Suprapubic skin (tissue), 4 donors: ENCODE results near the gene TJP3. TPM values are rescaled to one million over a fixed set of nuclear protein-coding genes. Genes with fewer than 3 reads are reported as not detected.

Source experiments
- DNase-seq, 2 donors: peaks; one replicate each; pipeline ENCODE4 v3.0.0-alpha.2; 2019; ENCODE audit warnings: low spot score in 2 of 2
- H3K27ac ChIP-seq: fragments of 200-600 bp; sonication (generic); one replicate; pipeline ENCODE4 v1.5.1; 2019
- H3K27me3 ChIP-seq: fragments of 200-600 bp; sonication (generic); one replicate; pipeline ENCODE4 v1.5.1; 2019
- H3K36me3 ChIP-seq: fragments of 200-600 bp; sonication (generic); one replicate; pipeline ENCODE4 v1.5.1; 2019
- H3K4me1 ChIP-seq: fragments of 200-600 bp; sonication (generic); one replicate; pipeline ENCODE4 v1.5.1; 2019
- H3K4me3 ChIP-seq: fragments of 200-600 bp; sonication (generic); one replicate; pipeline ENCODE4 v1.5.1; 2019; ENCODE audit warnings: mild to moderate bottlenecking
- H3K9me3 ChIP-seq: fragments of 200-600 bp; sonication (generic); one replicate; pipeline ENCODE4 v1.5.1; 2019
- CTCF ChIP-seq, 2 donors: fragments of 200-600 bp in 1 of 2; fragments of 450-650 bp in 1 of 2; sonication (generic) in 1 of 2; IDR thresholded peaks; one replicate each; pipeline ENCODE4 v1.5.1; 2016 to 2019; ENCODE audit warnings: antibody characterized with exemption in 2 of 2, mild to moderate bottlenecking in 1 of 2, moderate library complexity in 1 of 2
- EP300 ChIP-seq: sonication (generic); formaldehyde crosslinking; IDR thresholded peaks from one replicate; pipeline ENCODE4 v1.6.1; 2017; ENCODE audit warnings: antibody characterized with exemption
- POLR2A ChIP-seq, 2 donors: fragments of 450-650 bp; IDR thresholded peaks; one replicate each; pipeline ENCODE4 v1.6.1; 2017; ENCODE audit warnings: antibody characterized with exemption in 2 of 2, mild to moderate bottlenecking in 2 of 2, moderate library complexity in 2 of 2
- POLR2AphosphoS5 ChIP-seq, 3 donors: sonication (generic); formaldehyde crosslinking; IDR thresholded peaks; one replicate each; pipeline ENCODE4 v1.6.1; 2017; ENCODE audit warnings: antibody characterized with exemption in 3 of 3
- WGBS: methylation state at CpG from one replicate; pipeline ENCODE4 v1.1.5; 2018; 5-methylcytosine and 5-hydroxymethylcytosine counted together
- total RNA-seq, 4 donors: library from RNA; depleted of rRNA; stranded (reverse); fragments of >200 nt; gene quantifications; one replicate each; pipeline ENCODE4 v1.1.0, GENCODE V29; 2016

Gene TJP3
- total RNA-seq, 4 donors from 2014 or later = 11.4 to 28.1 (median 20.1) TPM

GRCh38 chr19:3679581-3679980, 28.6 kb upstream of the TJP3 start:
- Histone ChIP-seq H3K27me3 (no peaks in the 10 kb centered on the region), H3K36me3 (peaks cover 15% of the 10 kb centered on the region), H3K4me1 (no peaks in the 10 kb centered on the region), H3K4me3 (no peak overlapping the region), H3K27ac (no peak overlapping the region), H3K9me3 (no peaks in the 10 kb centered on the region)
- DNase-seq = no peak
- 93% methylated on average over 12 of the region's 13 CpGs for WGBS
- no peak for TF ChIP-seq POLR2A (IDR thresholded peaks at IDR 0.05)
- no peak for TF ChIP-seq EP300
- TF ChIP-seq CTCF (IDR thresholded peaks at IDR 0.05) = no peak
- no peak for TF ChIP-seq POLR2AphosphoS5 (IDR thresholded peaks at IDR 0.05)

GRCh38 chr19:3680939-3681338, 27.2 kb upstream of the TJP3 start:
- H3K4me3 ChIP-seq = no peak overlapping the region
- 90% methylated on average over 11 of the region's 12 CpGs for WGBS
- H3K36me3 ChIP-seq = peaks cover 17% of the 10 kb centered on the region
- no peak for DNase-seq
- H3K9me3 ChIP-seq = no peaks in the 10 kb centered on the region
- no peak for TF ChIP-seq EP300
- TF ChIP-seq CTCF (IDR thresholded peaks at IDR 0.05) = no peak
- no peak for TF ChIP-seq POLR2AphosphoS5 (IDR thresholded peaks at IDR 0.05)
- no peak for TF ChIP-seq POLR2A (IDR thresholded peaks at IDR 0.05)
- no peaks in the 10 kb centered on the region for H3K4me1 ChIP-seq
- H3K27ac ChIP-seq = no peak overlapping the region
- H3K27me3 ChIP-seq = no peaks in the 10 kb centered on the region

- H3K4me3 ChIP-seq = no peak overlapping the region
- no peak overlapping the region for H3K27ac ChIP-seq
- no peaks in the 10 kb centered on the region for H3K9me3 ChIP-seq
- DNase-seq = no peak
- H3K27me3 ChIP-seq = no peaks in the 10 kb centered on the region
- WGBS = 97% methylated on average over 10 of the region's 10 CpGs
- TF ChIP-seq POLR2A (IDR thresholded peaks at IDR 0.05) (no peak), EP300 (no peak), CTCF (IDR thresholded peaks at IDR 0.05) (no peak), POLR2AphosphoS5 (IDR thresholded peaks at IDR 0.05) (no peak)
- peaks cover 17% of the 10 kb centered on the region for H3K36me3 ChIP-seq
- peaks cover 3% of the 10 kb centered on the region for H3K4me1 ChIP-seq
Measured at GRCh38 chr19:3682286-3682685, 25.9 kb upstream of the TJP3 start.

- H3K4me1 ChIP-seq = peaks cover 9% of the 10 kb centered on the region
- H3K9me3 ChIP-seq = no peaks in the 10 kb centered on the region
- no peak for DNase-seq
- no peak overlapping the region for H3K27ac ChIP-seq
- no peak for TF ChIP-seq CTCF (IDR thresholded peaks at IDR 0.05)
- no peak for TF ChIP-seq POLR2AphosphoS5 (IDR thresholded peaks at IDR 0.05)
- no peak for TF ChIP-seq POLR2A (IDR thresholded peaks at IDR 0.05)
- no peak for TF ChIP-seq EP300
- no peaks in the 10 kb centered on the region for H3K27me3 ChIP-seq
- H3K4me3 ChIP-seq = no peak overlapping the region
- WGBS = 81% methylated on average over 17 of the region's 17 CpGs
- H3K36me3 ChIP-seq = peaks cover 17% of the 10 kb centered on the region
Measured at GRCh38 chr19:3682741-3683404, 25.3 kb upstream of the TJP3 start.

- no peak for TF ChIP-seq POLR2A (IDR thresholded peaks at IDR 0.05)
- TF ChIP-seq EP300 = no peak
- TF ChIP-seq CTCF (IDR thresholded peaks at IDR 0.05) = no peak
- no peaks in the 10 kb centered on the region for H3K9me3 ChIP-seq
- peak in 1 of 2 donors; percentile 63 for DNase-seq
- H3K27me3 ChIP-seq = no peaks in the 10 kb centered on the region
- peaks cover 16% of the 10 kb centered on the region for H3K4me1 ChIP-seq
- H3K4me3 ChIP-seq = no peak overlapping the region
- WGBS = 73% methylated on average over 18 of the region's 26 CpGs
- H3K36me3 ChIP-seq = peaks cover 17% of the 10 kb centered on the region
- no peak overlapping the region for H3K27ac ChIP-seq
Measured at GRCh38 chr19:3683405-3684053, 24.7 kb upstream of the TJP3 start.
